Heart left ventricle (tissue), 13 donors: Measurements from ENCODE around the gene LEPROT.

Experiments used
- POLR2A ChIP-seq, 2 donors: fragments of 450-650 bp; IDR thresholded peaks; one replicate each; pipeline ENCODE4 v1.6.1; 2017; ENCODE audit warnings: antibody characterized with exemption in 2 of 2, mild to moderate bottlenecking in 2 of 2, moderate library complexity in 2 of 2
- TF ChIP-seq, protein P1 (sequence below), 12 donors: fragments of 200-600 bp; sonication (generic) in 4 of 12; IDR thresholded peaks; one replicate each; pipeline versions ENCODE4 v1.5.0 to v1.8.0; 2018 to 2022; ENCODE audit warnings: antibody characterized with exemption in 12 of 12, mild to moderate bottlenecking in 5 of 12
- donor health status: ischemic (EF 13 %, LVEDD 7.1; RV severe dilation, severe dysfunction).
- donor health status: DM: no; HTN: yes; CAD: no.
- donor health status: DM: no; HTN: no; CAD: no.
- donor health status: ischemic (EF 25% LVEDD 6.9; RV normal size, moderate dysfunction).
- donor health status: ischemic (EF 25% LVEDD 5.7; RV mildly dilated, moderate dysfunction).
- donor health status: ischemic (EF 35%, LVEDD 5.7; RV mildly dilated, moderate dysfunction).
- donor health status: nonischemic (EF 11% LVEDD 7.7; RV severe dilation, severe dysfunction).
- donor health status: DM: yes; HTN: yes; CAD: no.
- donor health status: PGD.
- donor health status: ischemic (EF 29% LVEDD 5.4; RV normal size, mild dysfunction).
- donor health status: nonischemic (EF 23%, LVEDD 6.1; RV moderate dilation, normal function).

GRCh38 chr1:65437616-65438015 is 17.1 kb downstream of the LEPROT start:
- TF ChIP-seq, protein P1, sequence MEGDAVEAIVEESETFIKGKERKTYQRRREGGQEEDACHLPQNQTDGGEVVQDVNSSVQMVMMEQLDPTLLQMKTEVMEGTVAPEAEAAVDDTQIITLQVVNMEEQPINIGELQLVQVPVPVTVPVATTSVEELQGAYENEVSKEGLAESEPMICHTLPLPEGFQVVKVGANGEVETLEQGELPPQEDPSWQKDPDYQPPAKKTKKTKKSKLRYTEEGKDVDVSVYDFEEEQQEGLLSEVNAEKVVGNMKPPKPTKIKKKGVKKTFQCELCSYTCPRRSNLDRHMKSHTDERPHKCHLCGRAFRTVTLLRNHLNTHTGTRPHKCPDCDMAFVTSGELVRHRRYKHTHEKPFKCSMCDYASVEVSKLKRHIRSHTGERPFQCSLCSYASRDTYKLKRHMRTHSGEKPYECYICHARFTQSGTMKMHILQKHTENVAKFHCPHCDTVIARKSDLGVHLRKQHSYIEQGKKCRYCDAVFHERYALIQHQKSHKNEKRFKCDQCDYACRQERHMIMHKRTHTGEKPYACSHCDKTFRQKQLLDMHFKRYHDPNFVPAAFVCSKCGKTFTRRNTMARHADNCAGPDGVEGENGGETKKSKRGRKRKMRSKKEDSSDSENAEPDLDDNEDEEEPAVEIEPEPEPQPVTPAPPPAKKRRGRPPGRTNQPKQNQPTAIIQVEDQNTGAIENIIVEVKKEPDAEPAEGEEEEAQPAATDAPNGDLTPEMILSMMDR (IDR thresholded peaks at IDR 0.05), result no peak
- no peak for TF ChIP-seq POLR2A (IDR thresholded peaks at IDR 0.05)
